HL-60/S4 (cell line): Measurements from ENCODE around the gene NCLN.
"Not testable (repeated sequence)": the region's sequence is repeated elsewhere in the genome, so short reads cannot be mapped to it uniquely, and the experiment has no call there.

Experiments
- in situ Hi-C: fragments of 300-500 bp; cut with MboI; formaldehyde crosslinking; loops from 2 replicates; pipeline ENCODE4 v1.14.3; 2022; ENCODE audit warnings: low sequenced_read_pairs

Gene NCLN

DNA sequence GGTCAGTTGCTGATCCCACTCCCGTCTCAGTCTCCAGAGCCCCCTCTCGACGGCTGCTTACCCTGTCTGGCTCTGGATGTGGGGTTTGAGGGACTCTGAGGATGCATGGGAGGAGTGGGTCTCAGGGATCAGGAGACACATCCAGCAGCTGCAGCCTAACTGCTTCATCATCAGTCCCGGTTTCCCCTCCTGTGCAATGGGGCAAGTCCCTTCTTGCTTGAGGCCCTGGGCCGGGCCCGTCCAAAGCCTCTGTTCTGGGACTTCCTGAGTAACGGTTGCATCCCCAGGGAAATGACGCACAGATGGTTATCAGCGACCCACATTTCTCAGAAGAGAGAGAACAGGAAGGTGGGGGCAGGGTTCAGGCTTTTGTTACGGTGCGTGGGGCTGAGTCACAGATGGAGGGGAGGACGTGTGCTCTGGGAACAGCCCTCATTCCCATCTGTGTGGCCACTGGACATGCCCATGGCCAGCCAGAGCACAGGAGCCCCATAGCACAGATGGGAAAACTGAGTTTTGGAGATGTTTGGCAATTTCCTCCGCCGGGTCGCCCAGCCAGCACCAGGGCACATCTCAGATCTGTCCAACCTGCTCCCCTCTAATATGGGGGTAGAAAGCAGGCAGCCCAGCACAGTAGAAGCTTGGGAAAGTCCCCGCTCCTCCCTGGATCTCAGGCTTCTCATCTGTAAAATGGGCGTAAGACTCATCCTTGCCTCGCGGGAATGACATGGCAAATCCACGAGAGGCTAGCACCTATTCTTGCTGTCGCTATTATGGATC lies 30.6 kb upstream of the NCLN start:
- in situ Hi-C loops = no loop called here

GRCh38 chr19:3157096-3157845 lies 28.5 kb upstream of the NCLN start:
- in situ Hi-C loops = no loop called here

DNA sequence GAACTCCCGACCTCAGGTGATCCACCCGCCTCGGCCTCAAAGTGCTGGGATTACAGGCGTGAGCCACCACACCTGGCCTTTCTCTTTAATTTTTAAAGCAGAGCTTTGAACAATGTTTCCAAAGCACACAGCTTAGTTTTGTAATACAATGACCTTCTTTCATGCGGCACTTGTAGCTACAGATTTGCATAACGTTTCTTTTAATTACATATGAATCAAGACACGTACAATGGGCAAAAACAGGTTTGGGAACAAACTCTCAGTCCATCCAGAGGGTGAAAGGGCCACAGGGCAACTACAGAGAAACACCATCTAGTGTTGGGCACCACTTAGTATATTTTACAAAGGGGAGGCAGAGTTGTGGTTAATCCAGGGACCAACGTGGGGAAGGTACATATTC lies 26.2 kb upstream of the NCLN start:
- in situ Hi-C loops = no loop called here

- in situ Hi-C loops = no loop called here
These were observed 25.5 kb upstream of the NCLN start for GRCh38 chr19:3160219-3160618.

DNA sequence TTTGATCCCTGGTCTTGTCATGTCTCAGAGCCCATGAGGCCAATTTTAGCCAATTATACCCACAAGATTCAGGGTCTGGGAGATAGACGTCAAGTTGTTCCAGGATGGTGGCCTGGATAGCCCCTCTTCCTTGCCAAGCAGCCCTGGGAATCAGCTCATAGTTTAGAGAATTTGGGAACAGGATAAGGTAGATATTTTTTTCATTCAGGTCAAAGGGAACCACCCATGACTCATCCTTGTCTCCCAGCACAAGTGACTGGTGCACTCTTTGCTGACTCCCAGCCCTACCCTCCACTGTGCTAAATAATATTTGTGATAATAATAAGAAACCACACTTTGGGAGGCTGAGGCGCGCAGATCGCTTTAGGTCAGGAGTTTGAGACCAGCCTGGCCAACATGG lies 24.3 kb upstream of the NCLN start:
- in situ Hi-C loops = no loop called here

DNA sequence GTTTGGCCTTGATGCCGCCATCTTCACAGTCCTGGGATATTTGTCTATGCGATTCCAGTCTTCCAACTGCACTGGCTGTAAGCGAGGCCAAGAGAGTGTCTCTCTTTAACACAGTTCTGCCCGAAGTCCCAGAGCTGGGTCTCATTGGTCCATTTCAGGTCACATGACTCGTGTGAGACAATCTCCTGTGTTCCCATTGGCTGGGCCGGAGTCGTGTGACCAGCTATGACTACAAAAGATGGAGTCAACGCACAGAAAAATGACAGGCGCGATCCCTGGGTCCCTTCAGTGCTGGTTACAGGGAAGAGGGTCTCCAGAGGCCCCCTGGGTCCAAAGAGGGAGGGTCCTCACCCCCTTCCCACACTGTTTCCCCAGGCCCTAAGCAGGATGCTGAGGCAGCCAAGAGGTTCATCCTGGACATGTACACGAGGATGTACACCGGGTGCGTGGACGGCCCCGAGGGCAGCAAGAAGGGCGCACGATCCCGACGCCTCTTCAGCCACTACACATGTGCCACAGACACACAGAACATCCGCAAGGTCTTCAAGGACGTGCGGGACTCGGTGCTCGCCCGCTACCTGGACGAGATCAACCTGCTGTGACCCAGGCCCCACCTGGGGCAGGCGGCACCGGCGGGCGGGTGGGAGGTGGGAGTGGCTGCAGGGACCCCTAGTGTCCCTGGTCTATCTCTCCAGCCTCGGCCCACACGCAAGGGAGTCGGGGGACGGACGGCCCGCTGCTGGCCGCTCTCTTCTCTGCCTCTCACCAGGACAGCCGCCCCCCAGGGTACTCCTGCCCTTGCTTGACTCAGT lies 23.1 kb upstream of the NCLN start:
- in situ Hi-C loops = no loop called here

DNA sequence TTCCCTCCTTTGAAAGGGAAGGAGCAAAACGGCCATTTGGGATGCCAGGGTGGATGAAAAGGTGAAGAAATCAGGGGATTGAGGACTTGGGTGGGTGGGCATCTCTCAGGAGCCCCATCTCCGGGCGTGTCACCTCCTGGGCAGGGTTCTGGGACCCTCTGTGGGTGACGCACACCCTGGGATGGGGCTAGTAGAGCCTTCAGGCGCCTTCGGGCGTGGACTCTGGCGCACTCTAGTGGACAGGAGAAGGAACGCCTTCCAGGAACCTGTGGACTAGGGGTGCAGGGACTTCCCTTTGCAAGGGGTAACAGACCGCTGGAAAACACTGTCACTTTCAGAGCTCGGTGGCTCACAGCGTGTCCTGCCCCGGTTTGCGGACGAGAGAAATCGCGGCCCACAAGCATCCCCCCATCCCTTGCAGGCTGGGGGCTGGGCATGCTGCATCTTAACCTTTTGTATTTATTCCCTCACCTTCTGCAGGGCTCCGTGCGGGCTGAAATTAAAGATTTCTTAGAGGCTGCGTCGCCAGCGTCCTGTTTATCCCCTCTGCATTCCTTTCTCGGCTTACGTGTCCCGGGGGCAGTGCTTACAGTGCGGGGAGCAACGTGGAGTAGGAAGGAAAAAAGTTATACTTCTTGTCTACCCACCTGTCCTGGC lies 22.4 kb upstream of the NCLN start:
- in situ Hi-C loops = no loop called here

DNA sequence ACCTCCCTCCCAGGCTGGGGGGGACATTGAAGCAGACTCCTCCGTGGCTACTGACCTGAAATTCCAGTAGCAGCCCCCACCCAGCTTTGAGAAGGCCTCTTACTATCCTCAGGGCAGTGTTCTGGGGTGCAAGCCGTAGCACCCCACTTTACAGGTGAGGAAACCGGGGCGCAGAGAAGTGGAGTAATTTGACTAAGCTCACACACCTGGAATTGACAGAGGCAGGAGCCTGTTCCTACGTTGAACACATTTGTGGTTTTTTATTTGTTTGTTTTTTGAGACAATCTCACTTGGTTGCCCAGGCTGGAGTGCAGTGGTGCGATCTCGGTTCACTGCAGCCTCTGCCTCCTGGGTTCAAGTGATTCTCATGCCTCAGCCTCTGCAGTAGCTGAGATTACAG lies 21.8 kb upstream of the NCLN start:
- in situ Hi-C loops = no loop called here

DNA sequence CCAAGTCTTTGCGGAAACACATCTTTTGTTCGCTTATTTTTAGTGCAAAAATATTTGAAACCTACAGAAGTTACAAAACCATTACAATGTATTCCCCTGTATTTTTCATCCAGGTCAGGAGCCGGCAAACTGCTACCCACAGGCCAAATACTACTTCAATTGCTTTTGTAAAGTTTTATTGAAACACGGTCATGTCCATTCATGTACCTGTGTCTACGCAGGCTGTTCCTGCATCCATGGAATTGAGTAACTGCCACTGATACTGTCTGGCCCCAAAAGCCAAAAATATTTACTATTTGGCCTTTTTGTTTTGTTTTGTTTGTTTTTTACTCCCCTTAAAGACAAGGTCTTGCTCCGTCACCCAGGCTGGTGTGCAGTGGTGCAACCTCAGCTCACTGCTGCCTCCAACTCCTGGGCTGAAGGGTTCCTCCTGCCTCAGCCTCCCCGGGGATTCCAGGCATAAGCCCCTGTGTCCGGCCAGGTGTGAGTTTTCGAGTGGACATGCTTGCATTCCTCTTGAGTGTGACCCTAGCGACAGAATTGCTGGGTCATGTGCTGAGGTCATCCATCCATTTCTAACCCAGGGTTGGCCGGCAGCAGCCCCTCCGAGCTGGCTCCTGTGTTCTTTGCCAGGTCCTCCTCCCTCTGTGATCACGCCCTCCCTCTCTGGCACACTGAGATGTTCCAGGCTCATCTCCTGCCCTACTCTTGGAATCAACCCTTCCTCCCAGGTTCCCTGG lies 18.0 kb upstream of the NCLN start:
- in situ Hi-C loops = no loop called here

GRCh38 chr19:3171894-3172672 lies 13.6 kb upstream of the NCLN start:
- in situ Hi-C loops = no loop called here

DNA sequence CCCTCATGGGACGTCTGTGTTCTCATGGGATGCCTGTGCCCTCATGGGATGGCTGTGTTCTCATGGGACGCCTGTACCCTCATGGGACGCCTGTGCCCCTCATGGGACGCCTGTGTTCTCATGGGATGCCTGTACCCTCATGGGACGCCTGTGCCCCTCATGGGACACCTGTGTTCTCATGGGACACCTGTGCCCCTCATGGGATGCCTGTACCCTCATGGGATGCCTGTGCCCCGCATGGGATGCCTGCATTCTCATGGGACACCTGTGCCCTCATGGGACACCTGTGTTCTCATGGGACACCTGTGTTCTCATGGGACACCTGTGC lies 13.1 kb upstream of the NCLN start:
- in situ Hi-C loops = not testable (repeated sequence)

DNA sequence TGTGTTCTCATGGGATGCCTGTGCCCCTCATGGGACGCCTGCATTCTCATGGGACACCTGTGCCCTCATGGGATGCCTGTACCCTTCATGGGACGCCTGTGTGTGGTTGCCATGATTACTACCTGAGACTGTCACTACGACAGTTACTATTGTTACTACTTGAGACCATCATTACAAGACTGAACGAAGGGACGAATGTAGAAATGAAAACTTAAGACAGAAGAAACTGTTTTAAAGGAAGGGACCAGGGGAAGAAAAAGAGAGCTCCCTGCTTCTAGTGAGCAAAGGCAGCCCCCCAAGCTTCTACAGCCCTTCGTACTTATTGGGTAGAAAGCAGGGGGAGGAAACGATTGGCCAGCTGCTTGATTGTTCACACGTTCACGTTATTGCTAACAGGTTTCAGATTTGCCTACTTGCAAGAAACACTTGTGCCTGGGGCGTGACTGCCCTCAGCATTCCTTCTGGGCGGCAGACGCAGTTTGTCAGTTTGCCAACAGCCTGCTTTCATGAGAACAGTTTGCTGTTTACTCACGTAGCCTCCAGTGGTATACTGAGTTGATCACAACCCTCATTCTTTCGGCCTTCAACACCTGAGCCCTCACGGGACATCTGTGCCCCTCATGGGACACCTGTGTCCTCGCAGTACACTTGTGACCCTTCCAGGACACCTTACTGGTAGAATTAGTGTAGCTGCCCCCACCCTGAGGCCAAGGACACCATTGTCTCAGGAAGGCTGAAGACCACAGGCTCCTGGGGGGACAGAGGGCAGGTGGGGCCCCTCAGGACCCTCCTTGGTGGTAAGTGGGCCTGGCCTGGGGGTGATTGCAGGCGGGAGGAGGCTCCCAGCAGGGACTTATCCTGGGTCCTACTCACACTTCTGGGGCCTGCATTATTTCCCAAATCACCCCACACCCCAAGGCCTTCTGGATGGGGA lies 9.7 kb upstream of the NCLN start:
- in situ Hi-C loops = no loop called here

GRCh38 chr19:3176715-3177501 lies 8.8 kb upstream of the NCLN start:
- in situ Hi-C loops = no loop called here

- in situ Hi-C loops = no loop called here
These were observed 7.3 kb upstream of the NCLN start, which contains the start of gene S1PR4 for GRCh38 chr19:3178377-3178972. Gene S1PR4, plus strand, starts transcription at chr19:3178769. Its CDS starts 24 bp downstream, at chr19:3178793.

- in situ Hi-C loops = no loop called here
These were observed 6.6 kb upstream of the NCLN start for GRCh38 chr19:3178973-3179738.

DNA sequence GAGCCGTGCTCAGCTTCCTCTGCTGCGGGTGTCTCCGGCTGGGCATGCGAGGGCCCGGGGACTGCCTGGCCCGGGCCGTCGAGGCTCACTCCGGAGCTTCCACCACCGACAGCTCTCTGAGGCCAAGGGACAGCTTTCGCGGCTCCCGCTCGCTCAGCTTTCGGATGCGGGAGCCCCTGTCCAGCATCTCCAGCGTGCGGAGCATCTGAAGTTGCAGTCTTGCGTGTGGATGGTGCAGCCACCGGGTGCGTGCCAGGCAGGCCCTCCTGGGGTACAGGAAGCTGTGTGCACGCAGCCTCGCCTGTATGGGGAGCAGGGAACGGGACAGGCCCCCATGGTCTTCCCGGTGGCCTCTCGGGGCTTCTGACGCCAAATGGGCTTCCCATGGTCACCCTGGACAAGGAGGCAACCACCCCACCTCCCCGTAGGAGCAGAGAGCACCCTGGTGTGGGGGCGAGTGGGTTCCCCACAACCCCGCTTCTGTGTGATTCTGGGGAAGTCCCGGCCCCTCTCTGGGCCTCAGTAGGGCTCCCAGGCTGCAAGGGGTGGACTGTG lies 5.9 kb upstream of the NCLN start:
- in situ Hi-C loops = no loop called here
